ENCODE measurements around the gene RHOD.

Gene RHOD

DNA sequence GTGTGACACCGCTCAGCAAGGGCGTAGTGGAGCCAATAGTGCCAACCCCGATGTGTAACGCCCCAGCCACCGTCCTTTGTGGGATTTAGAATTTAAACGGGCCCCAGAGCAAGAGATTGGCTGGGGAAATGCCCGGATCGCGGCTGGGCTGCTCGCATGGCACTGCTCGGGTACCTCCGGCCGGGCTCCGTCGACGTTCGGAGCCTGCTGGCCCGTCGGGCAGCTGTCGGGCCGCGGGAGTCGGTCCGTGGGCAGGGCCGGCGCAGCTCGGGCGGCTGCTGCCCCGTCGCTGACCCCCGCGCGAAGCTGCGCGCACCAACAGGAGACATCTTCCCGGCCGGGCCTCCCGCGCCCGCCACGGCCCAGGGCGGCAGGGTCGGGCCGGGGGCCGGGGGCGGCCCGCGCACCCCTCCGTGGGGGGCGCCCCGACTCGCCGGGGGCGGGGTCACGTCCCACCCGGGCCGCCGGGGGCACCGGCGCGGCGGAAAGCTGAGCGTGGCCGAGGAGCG, 61.1 kb downstream of the RHOD start:
- peak; percentile 20 for DNase-seq (ENCODE audit: low spot score)

DNA sequence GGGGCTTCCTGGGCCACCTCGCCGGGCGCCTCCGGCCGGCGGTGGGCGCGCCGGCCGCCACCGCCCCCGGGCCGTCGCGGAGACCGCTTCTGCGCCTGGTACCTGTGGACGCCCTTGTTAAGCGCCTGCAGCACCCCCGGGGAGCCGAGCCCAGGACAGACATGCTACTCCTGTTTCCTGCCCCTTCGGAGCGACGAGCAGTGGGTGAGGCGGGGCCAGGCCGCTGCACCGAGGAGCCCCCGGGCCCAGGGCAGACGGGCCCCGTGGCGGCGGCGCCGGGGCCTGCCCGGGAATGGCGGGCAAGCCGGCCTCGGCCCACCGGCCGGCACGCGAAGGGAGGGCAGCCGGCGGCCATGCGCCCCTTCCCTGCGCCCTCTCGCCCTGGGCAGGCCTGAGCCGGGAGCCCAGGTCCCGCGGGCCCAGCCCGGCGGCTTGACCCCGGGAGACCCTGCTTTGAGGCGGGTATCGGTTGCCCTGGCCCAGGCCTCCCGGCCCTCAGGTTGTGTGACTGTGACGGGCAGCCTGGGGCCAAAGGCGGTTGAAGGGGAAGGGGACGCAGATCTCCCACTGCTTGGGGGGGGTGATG, 61.6 kb downstream of the RHOD start:
- DNase-seq (ENCODE audit: low spot score): peak; percentile 49

DNA sequence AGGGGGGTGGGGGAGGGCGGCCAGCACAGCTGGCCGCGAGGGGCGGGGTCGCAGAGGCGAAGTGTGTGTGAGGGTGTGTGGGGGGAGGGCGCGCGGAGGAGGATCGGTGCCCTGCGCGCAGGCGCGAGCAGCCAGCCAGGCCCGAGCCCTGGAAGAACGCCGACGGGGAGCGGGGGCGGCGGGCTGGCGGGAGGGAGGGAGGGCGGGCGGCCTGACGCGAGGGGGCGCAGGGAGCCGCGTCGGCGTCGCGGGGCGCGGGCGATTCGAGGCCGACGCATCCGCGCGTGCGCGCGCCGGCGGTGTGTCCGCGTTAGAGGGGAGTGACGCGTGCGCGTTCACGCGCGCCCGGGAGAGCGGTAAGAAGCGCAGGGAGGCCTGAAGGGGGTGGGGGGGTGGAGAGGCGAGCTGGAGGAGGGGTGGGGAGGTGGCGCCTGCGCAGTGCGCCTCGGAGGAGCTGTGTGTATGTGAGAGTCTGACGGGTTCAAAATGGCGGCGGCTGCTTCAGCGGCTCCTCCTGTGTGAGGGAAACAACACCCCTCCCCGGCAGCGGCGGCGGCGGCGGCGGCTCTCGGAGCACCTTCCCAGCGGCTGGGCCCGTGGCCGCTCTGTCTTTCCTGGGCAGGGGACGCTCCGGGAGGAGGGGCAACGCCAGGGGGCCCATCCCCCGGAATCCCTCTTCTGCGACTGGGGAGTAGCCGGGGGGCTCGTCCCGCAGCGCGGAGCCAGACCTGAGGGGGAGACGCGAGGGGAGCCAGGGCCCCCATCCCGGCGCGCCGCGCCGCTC, 62.3 kb downstream of the RHOD start, which contains the start of gene KDM2A:
Gene KDM2A (plus strand): TSS at position 463 of the 784 bp plus-strand sequence. CDS start 2,054 bp downstream, outside the sequence.
- DNase-seq (ENCODE audit: low spot score): peak; percentile 100

DNA sequence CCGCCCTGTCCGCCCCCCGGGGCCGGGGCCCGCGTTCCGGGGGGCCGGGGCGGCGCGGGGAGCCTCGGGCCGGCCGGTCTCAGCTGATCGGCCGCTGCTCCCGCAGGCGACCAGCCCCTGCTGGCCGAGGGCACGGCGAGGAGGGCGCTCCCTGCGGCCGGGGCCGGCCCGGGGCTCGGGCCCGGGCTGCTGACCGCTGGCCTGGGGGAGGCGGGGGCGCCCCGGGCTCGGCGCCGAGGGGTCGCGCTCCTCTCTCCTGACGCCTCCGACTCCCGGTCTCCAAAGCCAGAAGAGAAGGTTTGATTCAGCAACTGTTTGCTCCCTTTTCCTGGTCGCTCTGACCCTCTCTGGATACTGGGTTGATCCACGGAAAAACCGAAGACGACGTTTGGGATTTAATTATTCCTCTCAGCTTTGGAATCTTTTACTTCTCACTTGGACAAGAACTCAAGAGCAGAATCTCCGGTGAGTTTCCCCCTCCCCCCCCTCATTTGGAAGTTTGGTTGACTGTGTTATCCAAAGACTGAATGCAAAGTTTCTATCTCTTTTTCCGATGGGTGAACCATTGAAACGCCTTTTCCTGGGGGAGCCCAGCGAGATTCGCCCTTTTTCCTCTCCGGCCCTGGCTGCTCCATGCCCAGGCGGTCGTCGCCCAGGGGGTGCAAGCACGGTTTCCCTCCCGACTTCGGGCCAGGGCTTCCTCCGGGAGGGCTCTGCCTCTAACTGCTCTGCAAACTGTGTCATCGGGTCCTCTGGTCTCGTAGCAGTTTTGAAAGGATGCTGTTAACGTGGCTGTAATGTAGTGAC, 63.1 kb downstream of the RHOD start:
- peak; percentile 68 for DNase-seq (ENCODE audit: low spot score)

DNA sequence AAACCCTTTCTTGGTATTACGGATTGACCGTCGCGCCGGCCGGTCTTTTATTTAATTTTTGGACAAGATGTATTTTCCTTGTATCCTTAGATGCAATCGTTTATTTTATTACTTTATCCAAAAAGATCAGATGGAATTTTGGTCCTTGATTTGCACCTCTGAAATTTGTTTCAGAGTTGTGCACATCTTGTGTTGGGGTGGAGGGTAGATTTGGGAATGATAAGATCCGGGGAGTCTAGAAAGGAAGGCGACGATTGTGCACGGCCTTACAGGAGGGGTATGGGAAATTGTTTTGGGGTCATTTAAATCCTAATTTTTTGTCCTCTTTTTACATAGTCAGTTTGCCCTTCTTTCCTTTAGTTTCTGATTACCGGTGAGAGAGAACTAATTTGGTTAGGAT, 63.8 kb downstream of the RHOD start:
- no peak for DNase-seq (ENCODE audit: low spot score)

DNA sequence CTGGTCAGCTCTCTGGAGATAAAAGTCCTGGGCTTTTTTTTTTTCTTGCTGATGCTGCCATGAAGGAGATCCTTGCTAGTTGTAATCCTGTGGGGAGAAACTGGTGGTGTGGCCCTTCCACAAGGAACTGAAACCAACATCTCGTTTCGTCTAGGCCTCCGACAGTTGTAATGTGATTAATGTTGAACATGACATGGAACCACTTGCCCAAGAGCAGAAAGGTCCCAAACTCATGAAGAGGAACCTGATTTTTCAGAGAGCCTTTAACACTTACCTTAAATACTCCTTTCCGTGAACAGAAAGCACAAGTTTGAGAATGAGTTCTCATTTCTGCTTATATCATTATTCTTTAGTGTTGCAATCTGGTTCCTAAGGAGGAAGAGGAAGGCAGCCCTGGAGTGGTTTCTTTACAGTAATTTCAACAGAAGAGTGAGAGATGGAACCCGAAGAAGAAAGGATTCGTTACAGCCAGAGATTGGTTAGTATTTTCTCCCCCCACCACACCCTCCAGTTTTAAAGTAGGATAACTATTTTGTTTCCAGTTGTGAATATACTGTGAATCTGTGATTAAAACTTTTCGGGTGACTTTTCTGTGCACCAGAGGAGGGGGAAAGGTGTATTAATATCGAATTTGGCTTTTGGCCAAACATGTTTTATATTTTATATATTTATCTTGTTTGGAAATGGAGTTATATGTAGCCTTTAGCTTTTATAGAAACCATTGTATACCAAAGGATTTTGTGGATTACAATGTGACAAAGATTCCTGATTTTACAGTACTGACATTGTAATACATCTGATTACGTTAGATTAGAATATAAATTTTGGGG, 64.4 kb downstream of the RHOD start:
- peak; percentile 27 for DNase-seq (ENCODE audit: low spot score)

Data from GM03348 (cell line).